ENCODE data around the gene TMEM91.

The TMEM91 gene

GRCh38 chr19:41355035-41355434 is 21.3 kb upstream of the TMEM91 start:
- Histone ChIP-seq H3K9ac (ENCODE audit: low read depth, low read length) (no peak overlapping the region), H3K36me3 (ENCODE audit: control insufficient read depth, insufficient read depth, low read length) (no peaks in the 10 kb centered on the region), H3K9me3 (ENCODE audit: control insufficient read depth, insufficient read depth, low read length) (no peaks in the 10 kb centered on the region), H3K27me3 (ENCODE audit: control insufficient read depth, insufficient read depth, low read length) (peaks cover 19% of the 10 kb centered on the region), H3K4me3 (ENCODE audit: low read depth, low read length) (no peak overlapping the region), H3K4me1 (ENCODE audit: control insufficient read depth, insufficient read depth, low read length) (peaks cover 3% of the 10 kb centered on the region)

DNA sequence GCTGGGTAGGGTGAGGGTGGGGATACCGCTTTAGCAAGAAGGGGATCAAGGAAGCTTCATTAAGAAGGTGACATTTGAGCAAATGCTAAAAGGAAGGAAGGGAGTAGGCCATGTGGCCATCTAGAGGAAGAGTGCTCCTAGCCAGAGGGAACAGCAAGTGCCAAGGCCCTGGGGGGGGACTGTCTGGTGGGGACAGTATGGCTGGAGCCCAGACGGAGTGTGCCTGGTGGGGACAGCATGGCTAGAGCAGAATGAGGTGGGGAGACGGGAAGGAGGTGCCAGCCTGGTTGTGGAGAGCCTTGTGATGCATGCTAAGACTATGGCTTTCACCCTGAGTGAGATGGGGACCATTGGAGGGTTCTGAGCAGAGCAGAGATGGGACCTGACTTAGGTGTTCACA is 20.5 kb upstream of the TMEM91 start:
- H3K9me3 ChIP-seq (ENCODE audit: control insufficient read depth, insufficient read depth, low read length), result no peaks in the 10 kb centered on the region
- H3K4me1 ChIP-seq (ENCODE audit: control insufficient read depth, insufficient read depth, low read length), result peaks cover 3% of the 10 kb centered on the region
- H3K9ac ChIP-seq (ENCODE audit: low read depth, low read length), result no peak overlapping the region
- H3K27me3 ChIP-seq (ENCODE audit: control insufficient read depth, insufficient read depth, low read length), result peaks cover 17% of the 10 kb centered on the region
- no peak overlapping the region for H3K4me3 ChIP-seq (ENCODE audit: low read depth, low read length)
- no peaks in the 10 kb centered on the region for H3K36me3 ChIP-seq (ENCODE audit: control insufficient read depth, insufficient read depth, low read length)

GRCh38 chr19:41356984-41357739 is 19.2 kb upstream of the TMEM91 start:
- H3K4me1 ChIP-seq (ENCODE audit: control insufficient read depth, insufficient read depth, low read length), result peaks cover 3% of the 10 kb centered on the region
- no peaks in the 10 kb centered on the region for H3K9me3 ChIP-seq (ENCODE audit: control insufficient read depth, insufficient read depth, low read length)
- H3K36me3 ChIP-seq (ENCODE audit: control insufficient read depth, insufficient read depth, low read length), result no peaks in the 10 kb centered on the region
- peaks cover 5% of the 10 kb centered on the region for H3K27me3 ChIP-seq (ENCODE audit: control insufficient read depth, insufficient read depth, low read length)
- no peak overlapping the region for H3K4me3 ChIP-seq (ENCODE audit: low read depth, low read length)
- H3K9ac ChIP-seq (ENCODE audit: low read depth, low read length), result no peak overlapping the region

GRCh38 chr19:41357746-41358145 is 18.6 kb upstream of the TMEM91 start:
- peaks cover 3% of the 10 kb centered on the region for H3K4me1 ChIP-seq (ENCODE audit: control insufficient read depth, insufficient read depth, low read length)
- H3K9me3 ChIP-seq (ENCODE audit: control insufficient read depth, insufficient read depth, low read length), result no peaks in the 10 kb centered on the region
- no peak overlapping the region for H3K9ac ChIP-seq (ENCODE audit: low read depth, low read length)
- peaks cover 3% of the 10 kb centered on the region for H3K27me3 ChIP-seq (ENCODE audit: control insufficient read depth, insufficient read depth, low read length)
- no peak overlapping the region for H3K4me3 ChIP-seq (ENCODE audit: low read depth, low read length)
- H3K36me3 ChIP-seq (ENCODE audit: control insufficient read depth, insufficient read depth, low read length), result no peaks in the 10 kb centered on the region

GRCh38 chr19:41359741-41360140 is 16.6 kb upstream of the TMEM91 start:
- Histone ChIP-seq H3K4me1 (ENCODE audit: control insufficient read depth, insufficient read depth, low read length) (peaks cover 4% of the 10 kb centered on the region), H3K27me3 (ENCODE audit: control insufficient read depth, insufficient read depth, low read length) (peaks cover 3% of the 10 kb centered on the region), H3K9ac (ENCODE audit: low read depth, low read length) (no peak overlapping the region), H3K4me3 (ENCODE audit: low read depth, low read length) (no peak overlapping the region), H3K9me3 (ENCODE audit: control insufficient read depth, insufficient read depth, low read length) (no peaks in the 10 kb centered on the region), H3K36me3 (ENCODE audit: control insufficient read depth, insufficient read depth, low read length) (no peaks in the 10 kb centered on the region)

DNA sequence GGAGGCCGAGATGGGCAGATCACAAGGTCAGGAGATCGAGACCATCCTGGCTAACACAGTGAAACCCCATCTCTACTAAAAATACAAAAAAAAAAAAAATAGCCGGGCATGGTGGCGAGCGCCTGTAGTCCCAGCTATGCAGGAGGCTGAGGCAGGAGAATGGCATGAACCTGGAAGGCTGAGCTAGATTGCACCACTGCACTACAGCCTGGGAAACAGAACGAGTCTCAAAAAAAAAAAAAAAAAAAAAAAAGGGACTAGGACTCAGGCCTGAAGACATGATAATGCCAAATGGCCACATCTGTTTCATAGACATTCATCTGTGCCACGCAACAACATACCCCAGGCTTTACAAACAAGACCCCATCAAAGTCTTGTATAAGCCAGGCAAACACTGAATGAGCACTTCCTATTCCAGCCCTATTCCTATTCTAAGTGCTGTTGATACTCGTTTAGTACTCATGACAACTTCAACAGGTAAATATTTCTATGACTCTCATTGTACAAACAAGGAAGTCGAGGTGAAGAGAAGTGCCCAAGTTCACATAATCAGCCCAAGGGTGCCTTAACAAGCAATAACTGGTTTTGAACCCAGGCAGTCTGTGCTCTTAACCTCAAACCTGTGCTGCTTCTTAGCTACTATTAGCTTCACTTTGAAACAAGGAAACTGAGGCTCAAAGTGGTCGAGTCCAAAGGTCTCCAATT is 14.0 kb upstream of the TMEM91 start:
- Histone ChIP-seq H3K9ac (ENCODE audit: low read depth, low read length) (no peak overlapping the region), H3K36me3 (ENCODE audit: control insufficient read depth, insufficient read depth, low read length) (no peaks in the 10 kb centered on the region), H3K27me3 (ENCODE audit: control insufficient read depth, insufficient read depth, low read length) (no peaks in the 10 kb centered on the region), H3K9me3 (ENCODE audit: control insufficient read depth, insufficient read depth, low read length) (no peaks in the 10 kb centered on the region), H3K4me1 (ENCODE audit: control insufficient read depth, insufficient read depth, low read length) (peaks cover 4% of the 10 kb centered on the region), H3K4me3 (ENCODE audit: low read depth, low read length) (no peak overlapping the region)

DNA sequence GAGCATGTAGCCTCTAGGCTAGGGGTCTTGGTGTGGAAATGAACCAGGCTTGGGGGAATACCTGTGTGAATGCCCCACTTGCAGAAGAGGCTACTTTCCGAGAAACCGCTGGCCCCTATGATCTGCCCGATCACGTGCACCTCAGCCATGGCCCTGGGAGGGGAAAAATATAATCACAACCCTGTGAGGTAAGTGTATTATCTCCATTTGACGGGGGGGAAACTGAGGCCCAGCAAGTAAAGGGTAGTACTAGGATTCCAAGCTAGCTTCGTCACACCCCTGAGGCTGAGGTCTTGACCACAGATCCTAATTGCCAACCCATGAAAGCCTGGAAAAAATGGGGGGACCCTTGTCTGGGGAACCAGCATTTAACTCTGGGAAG is 13.0 kb upstream of the TMEM91 start:
- peak overlapping the region; percentile 100 for H3K4me3 ChIP-seq (ENCODE audit: low read depth, low read length)
- H3K4me1 ChIP-seq (ENCODE audit: control insufficient read depth, insufficient read depth, low read length), result peaks cover 4% of the 10 kb centered on the region
- H3K9me3 ChIP-seq (ENCODE audit: control insufficient read depth, insufficient read depth, low read length), result no peaks in the 10 kb centered on the region
- H3K36me3 ChIP-seq (ENCODE audit: control insufficient read depth, insufficient read depth, low read length), result no peaks in the 10 kb centered on the region
- no peaks in the 10 kb centered on the region for H3K27me3 ChIP-seq (ENCODE audit: control insufficient read depth, insufficient read depth, low read length)
- peak overlapping the region; percentile 54 for H3K9ac ChIP-seq (ENCODE audit: low read depth, low read length)

DNA sequence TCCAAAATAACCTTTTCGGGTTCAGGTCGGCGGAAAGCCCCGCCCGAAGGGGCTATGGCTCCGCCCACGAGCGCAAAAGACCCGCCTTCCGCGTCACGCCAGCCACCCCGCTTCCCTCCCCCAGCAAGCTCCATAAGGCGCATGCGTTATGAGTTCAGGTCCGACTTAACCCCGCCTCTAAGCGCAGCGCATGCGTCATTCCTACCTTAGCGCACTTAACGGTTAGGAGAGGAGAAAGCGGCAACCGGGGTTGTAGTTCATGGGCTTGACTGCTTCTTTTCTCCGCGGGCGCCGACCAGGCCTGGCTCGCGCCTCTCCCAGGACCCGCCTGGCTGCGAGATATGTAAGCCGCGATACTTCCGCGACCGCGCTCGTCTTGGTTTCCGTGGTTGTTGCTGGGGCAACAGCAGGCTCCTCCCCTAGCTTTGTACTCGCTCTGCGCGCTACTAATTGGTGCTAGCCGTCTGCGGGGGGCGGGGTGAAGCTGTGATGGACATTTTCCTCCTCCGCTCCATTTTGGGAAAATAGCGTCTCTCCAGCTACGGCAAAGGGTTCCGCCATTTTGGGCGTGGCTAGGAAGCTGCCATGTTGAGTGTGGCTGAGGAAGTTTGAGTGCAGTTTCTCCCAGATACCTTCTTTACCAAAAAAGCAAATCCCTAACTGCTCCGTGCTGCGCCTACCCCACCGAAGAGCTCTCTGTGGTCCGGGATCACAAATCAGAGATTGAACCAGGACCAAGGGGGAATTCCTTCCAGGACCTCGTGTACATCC is 12.4 kb upstream of the TMEM91 start, which contains the start of gene B9D2:
B9D2 (minus strand) TSS at position 397 of the 771 bp plus-strand sequence. CDS start 630 bp downstream, outside the sequence.
- H3K27me3 ChIP-seq (ENCODE audit: control insufficient read depth, insufficient read depth, low read length), result no peaks in the 10 kb centered on the region

GRCh38 chr19:41364524-41365391 is 11.6 kb upstream of the TMEM91 start:
- no peaks in the 10 kb centered on the region for H3K9me3 ChIP-seq (ENCODE audit: control insufficient read depth, insufficient read depth, low read length)
- H3K4me3 ChIP-seq (ENCODE audit: low read depth, low read length), result peak overlapping the region; percentile 100
- peaks cover 4% of the 10 kb centered on the region for H3K4me1 ChIP-seq (ENCODE audit: control insufficient read depth, insufficient read depth, low read length)
- H3K9ac ChIP-seq (ENCODE audit: low read depth, low read length), result peak overlapping the region; percentile 92
- no peaks in the 10 kb centered on the region for H3K36me3 ChIP-seq (ENCODE audit: control insufficient read depth, insufficient read depth, low read length)
- no peaks in the 10 kb centered on the region for H3K27me3 ChIP-seq (ENCODE audit: control insufficient read depth, insufficient read depth, low read length)

More for the DNA sequence above, 12.4 kb upstream of the TMEM91 start, which contains the start of gene B9D2:
- no peaks in the 10 kb centered on the region for H3K9me3 ChIP-seq (ENCODE audit: control insufficient read depth, insufficient read depth, low read length)
- peaks cover 4% of the 10 kb centered on the region for H3K4me1 ChIP-seq (ENCODE audit: control insufficient read depth, insufficient read depth, low read length)
- peak within 1 kb of the TSS; percentile 100 for H3K4me3 ChIP-seq (ENCODE audit: low read depth, low read length)
- peak within 1 kb of the TSS; percentile 92 for H3K9ac ChIP-seq (ENCODE audit: low read depth, low read length)
- no peaks in the 10 kb centered on the region for H3K36me3 ChIP-seq (ENCODE audit: control insufficient read depth, insufficient read depth, low read length)

DNA sequence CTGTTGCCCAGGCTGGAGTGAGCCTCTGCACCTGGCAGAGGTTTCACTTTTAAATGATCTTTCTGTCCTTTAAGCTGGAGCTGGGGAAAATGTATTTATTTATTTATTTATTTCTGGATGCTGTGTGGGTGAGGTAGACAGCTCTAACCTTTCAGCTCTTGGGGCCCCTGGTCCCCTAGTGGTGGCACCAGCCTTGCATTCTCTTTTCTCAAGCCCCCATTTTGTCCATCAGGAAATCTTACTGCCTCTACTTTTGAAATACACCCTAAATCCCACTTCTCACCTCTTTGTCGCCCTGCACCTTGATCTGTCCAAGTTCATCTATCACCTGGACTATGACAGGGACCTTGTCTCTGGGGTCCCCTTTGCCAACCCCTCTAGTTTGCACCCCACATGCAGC is 10.2 kb upstream of the TMEM91 start:
- Histone ChIP-seq H3K27me3 (ENCODE audit: control insufficient read depth, insufficient read depth, low read length) (no peaks in the 10 kb centered on the region), H3K4me3 (ENCODE audit: low read depth, low read length) (no peak overlapping the region), H3K36me3 (ENCODE audit: control insufficient read depth, insufficient read depth, low read length) (no peaks in the 10 kb centered on the region), H3K9me3 (ENCODE audit: control insufficient read depth, insufficient read depth, low read length) (no peaks in the 10 kb centered on the region), H3K4me1 (ENCODE audit: control insufficient read depth, insufficient read depth, low read length) (peaks cover 4% of the 10 kb centered on the region), H3K9ac (ENCODE audit: low read depth, low read length) (no peak overlapping the region)

DNA sequence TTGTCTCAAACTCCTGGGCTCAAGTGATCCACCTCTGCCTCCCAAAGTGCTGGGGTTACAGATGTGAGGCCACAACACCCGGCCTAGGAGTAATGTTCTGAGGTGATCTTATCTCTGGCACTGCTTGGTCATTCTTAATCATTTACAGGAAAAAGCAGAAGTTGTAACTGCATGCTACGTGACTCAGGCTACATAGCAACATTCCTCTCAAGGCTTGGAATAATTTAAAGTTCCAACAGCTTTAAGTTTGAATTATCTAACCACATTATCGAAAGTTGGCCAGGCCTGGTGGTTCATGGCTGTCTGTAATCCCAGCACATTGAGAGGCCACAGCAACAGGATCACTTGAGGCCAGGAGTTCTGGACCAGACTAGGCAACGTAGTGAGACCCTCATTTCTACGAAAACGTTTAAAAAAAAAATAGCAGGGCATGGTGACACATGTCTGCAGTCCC is 8.5 kb upstream of the TMEM91 start:
- H3K27me3 ChIP-seq (ENCODE audit: control insufficient read depth, insufficient read depth, low read length), result no peaks in the 10 kb centered on the region
- H3K9me3 ChIP-seq (ENCODE audit: control insufficient read depth, insufficient read depth, low read length), result no peaks in the 10 kb centered on the region
- H3K9ac ChIP-seq (ENCODE audit: low read depth, low read length), result no peak overlapping the region
- H3K4me1 ChIP-seq (ENCODE audit: control insufficient read depth, insufficient read depth, low read length), result peaks cover 4% of the 10 kb centered on the region
- no peak overlapping the region for H3K4me3 ChIP-seq (ENCODE audit: low read depth, low read length)
- H3K36me3 ChIP-seq (ENCODE audit: control insufficient read depth, insufficient read depth, low read length), result no peaks in the 10 kb centered on the region
